Hindlimb muscle (tissue), 1 donor: ENCODE data around the gene GCGR. TPM values are rescaled to one million over a fixed set of nuclear protein-coding genes. Genes with fewer than 3 reads are reported as not detected.
"Not testable (repeated sequence)": the region's sequence is repeated elsewhere in the genome, so short reads cannot be mapped to it uniquely, and the experiment has no call there.

Source experiments
- DNase-seq: peaks from one replicate; pipeline ENCODE4 v3.0.0-alpha.2; 2013
- polyA plus RNA-seq: library from polyadenylated mRNA; unstranded; fragments of 120-200 nt; gene quantifications from one replicate; pipeline ENCODE4 v1.2.1, GENCODE V29; 2013; ENCODE audit not compliant: insufficient read length

The GCGR gene
- polyA plus RNA-seq, 1 donor, result not detected

- no peak for DNase-seq
Measured at GRCh38 chr17:81832608-81833159, 28.7 kb downstream of the GCGR start.

GRCh38 chr17:81833160-81833920 is 29.4 kb downstream of the GCGR start, which contains the start of gene MCRIP1:
Gene MCRIP1 (minus strand): TSS chr17:81833291. CDS start chr17:81824506, 8,785 bp downstream.
- peak; percentile 96 for DNase-seq

- DNase-seq, result no peak
Measured at GRCh38 chr17:81833921-81834830, 30.2 kb downstream of the GCGR start.

- DNase-seq, result no peak
Measured at GRCh38 chr17:81834831-81835267, 30.9 kb downstream of the GCGR start, which contains the start of gene PPP1R27. Gene PPP1R27 (minus strand): TSS chr17:81835050. CDS start chr17:81834953, 97 bp downstream.

- no peak for DNase-seq
Measured at GRCh38 chr17:81837641-81838040, 33.7 kb downstream of the GCGR start.

GRCh38 chr17:81838753-81839255 is 34.9 kb downstream of the GCGR start:
- no peak for DNase-seq

GRCh38 chr17:81839301-81839700 is 35.4 kb downstream of the GCGR start:
- DNase-seq, result no peak

GRCh38 chr17:81840059-81840458 is 36.1 kb downstream of the GCGR start:
- DNase-seq, result not testable (repeated sequence)

- no peak for DNase-seq
Measured at GRCh38 chr17:81840826-81841778, 37.2 kb downstream of the GCGR start.

- no peak for DNase-seq
Measured at GRCh38 chr17:81841866-81842265, 37.9 kb downstream of the GCGR start.

- no peak for DNase-seq
Measured at GRCh38 chr17:81842378-81842724, 38.4 kb downstream of the GCGR start.

- no peak for DNase-seq
Measured at GRCh38 chr17:81842725-81843504, 39.0 kb downstream of the GCGR start.

GRCh38 chr17:81843713-81844326 is 39.9 kb downstream of the GCGR start:
- no peak for DNase-seq

- no peak for DNase-seq
Measured at GRCh38 chr17:81844327-81844851, 40.4 kb downstream of the GCGR start.

- DNase-seq, result no peak
Measured at GRCh38 chr17:81844887-81845286, 40.9 kb downstream of the GCGR start.

GRCh38 chr17:81845361-81845760 is 41.4 kb downstream of the GCGR start:
- no peak for DNase-seq

- no peak for DNase-seq
Measured at GRCh38 chr17:81845881-81846742, 42.2 kb downstream of the GCGR start.

- DNase-seq, result no peak
Measured at GRCh38 chr17:81846743-81847689, 43.1 kb downstream of the GCGR start.
